Kasumi-1 (cell line): Measurements from ENCODE around the gene PNRC1.
"Not testable (repeated sequence)": the region's sequence is repeated elsewhere in the genome, so short reads cannot be mapped to it uniquely, and the experiment has no call there.

Experiments used
- DNase-seq, 2 experiments: peaks; one replicate each; lab custom pipeline; 2025; lab: John Stamatoyannopoulos, UW

The PNRC1 gene

DNA sequence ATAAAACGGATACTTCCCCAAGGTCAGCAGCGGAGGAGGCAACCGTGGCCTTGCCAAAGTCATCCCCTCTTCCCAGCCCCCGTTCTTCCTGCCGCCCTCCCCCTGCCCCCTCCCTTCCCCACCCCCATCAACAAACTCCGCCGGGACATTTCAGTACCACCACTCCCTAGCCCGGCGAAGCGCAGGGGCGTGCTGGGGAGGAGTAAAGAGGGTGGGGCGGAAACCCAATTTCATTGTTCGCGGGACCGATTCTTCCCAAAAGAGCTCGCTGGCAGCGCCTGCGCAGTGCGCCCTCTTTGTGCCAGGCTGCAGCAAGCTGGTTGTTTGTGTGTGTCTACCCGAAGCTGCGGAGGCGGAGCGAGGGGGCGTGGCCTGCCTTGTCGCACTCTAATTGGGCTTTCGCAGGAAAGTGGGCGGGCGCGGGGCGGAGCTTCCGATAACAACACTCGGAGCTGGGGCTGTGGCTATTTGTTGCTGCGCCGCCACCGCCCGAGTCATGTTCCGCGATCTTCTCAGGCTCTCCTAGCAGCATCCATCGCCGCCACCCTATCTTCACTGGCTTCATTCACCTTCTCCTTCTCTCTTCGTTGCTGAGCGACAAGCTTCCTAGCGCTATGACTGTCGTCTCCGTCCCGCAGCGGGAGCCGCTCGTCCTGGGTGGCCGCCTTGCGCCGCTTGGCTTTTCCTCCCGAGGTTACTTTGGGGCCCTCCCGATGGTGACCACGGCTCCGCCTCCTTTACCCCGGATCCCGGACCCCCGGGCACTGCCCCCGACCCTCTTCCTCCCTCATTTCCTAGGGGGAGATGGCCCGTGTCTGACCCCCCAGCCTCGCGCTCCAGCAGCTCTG is at the start of gene PNRC1:
TSS of gene PNRC1 (plus strand) at position 471 of the 848 bp plus-strand sequence. CDS start at position 615, 144 bp downstream.
- DNase-seq, result peak; percentile 97

DNA sequence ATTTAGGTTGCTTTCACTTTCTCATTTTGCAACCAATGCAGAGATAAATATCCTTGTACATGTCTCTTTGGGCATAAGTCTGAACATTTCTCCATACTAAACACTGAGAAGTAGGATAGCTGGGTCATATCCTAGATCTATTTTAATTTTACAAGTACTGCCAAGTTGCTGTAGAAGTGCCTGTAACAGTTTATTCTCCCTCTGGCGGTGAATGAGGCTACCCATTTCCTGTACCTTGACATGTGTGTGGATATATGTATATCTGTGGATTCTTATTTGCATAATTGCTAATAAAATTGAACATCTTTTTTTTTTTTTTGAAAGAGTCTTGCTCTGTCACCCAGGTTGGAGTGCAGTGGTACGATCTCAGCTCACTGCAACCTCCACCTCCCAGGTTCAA is 48.0 kb upstream of the PNRC1 start:
- DNase-seq, result peak; percentile 23 to 26

DNA sequence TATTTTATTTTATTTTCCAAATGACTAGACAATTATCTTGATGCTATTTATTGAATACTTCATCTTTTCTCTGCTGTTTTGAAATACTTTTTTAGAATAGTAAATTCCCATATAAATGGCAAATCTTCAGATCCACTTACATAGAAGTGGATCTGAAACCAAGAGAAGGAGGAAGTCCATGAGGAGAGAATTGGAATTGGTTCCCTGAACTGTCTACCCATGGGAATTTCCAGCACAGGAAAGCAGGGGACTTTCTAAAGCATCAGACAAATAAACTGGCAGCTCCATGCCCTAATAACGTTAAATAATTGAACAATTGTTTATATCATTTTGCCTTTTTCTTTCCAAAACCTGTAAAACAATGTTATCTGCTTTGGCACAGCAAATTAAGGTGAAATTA is 47.1 kb upstream of the PNRC1 start:
- DNase-seq, result no peak

DNA sequence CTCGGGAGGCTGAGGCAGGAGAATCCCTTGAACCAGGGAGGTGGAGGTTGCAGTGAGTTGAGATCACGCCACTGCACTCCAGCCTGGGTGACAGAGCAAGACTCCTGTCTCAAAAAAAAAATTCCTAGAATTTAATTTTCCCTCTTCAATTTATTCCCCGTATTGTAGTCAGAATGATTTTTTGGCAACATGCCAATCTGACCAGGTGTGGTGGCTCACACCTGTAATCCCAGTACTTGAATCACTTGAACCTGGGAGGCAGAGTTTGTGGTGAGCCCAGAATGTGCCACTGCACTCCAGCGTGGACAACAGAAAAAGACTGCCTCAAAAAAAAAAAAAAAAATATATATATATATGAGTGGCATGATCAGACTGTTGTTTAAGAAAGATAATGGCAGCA is 46.4 kb upstream of the PNRC1 start:
- DNase-seq, result not testable (repeated sequence)

DNA sequence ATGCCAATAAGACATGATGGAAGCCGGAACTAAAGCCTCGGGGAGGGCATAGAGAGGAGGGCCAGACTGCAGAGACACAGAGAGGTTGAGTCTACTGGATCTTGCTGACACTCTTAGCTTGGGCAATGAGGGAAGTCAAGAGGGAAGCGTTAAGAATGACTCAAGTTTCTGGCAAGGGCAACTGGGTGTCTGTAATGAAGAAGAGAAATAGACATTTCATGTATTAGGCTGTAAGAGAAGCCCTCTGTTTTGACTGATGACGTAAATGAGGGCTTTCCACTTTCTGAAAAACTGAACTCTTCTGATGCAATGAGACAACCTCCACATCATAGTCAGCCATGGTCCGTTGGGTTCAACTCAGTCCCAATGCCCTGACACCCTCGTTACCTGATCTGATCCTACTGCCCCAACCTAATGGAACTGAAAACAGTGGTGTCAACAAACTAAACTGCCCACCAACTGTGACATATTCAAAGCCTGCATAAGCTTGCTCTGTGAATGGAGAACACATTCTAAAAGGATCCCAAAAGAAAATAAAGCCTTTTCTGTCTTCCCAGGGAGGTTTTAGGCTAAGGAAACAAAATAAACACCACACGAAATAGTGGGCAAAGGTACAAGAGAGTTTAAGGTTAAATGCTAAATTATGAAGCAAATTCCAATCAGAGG is 45.8 kb upstream of the PNRC1 start:
- DNase-seq, result peak; percentile 70 to 76

DNA sequence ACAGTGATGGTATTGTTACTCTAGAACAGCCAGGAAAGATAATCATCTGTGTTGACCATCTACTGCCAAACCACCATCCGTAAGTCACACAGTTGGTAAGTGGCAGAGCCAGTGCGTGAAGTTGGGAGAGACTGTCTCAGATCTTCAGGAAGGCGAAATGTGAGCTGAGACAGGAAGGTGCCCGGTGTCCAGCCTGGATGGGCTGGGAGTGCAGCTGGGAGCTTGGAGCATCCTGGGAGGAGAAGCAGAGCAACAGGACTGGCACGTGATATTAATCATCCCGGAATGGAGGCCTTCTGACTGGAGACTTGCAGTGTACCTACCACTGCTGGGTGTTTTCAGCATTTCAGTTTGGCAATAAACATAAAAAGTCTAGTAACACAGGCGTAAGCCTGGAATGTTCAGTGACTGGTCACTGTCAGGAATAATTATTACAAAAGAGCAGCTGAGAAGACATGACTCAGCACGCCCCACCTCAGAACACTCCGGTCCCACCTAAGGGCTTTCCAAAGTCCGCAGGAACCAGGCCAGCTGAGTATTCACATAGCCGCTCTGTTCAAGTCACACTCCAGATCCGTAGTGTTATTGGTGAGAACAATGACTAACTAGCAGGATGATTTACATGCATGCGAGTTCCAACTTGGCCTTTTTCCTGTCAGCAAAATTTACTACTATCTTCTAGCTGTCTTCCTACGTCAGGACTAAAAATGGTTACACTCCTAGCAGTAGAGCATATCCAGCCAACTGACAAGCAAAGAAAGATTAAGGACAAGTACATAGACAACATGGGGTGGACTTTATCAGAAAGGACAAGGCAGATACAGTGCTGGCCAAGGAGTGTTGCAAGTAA is 45.1 kb upstream of the PNRC1 start:
- DNase-seq, result no peak

DNA sequence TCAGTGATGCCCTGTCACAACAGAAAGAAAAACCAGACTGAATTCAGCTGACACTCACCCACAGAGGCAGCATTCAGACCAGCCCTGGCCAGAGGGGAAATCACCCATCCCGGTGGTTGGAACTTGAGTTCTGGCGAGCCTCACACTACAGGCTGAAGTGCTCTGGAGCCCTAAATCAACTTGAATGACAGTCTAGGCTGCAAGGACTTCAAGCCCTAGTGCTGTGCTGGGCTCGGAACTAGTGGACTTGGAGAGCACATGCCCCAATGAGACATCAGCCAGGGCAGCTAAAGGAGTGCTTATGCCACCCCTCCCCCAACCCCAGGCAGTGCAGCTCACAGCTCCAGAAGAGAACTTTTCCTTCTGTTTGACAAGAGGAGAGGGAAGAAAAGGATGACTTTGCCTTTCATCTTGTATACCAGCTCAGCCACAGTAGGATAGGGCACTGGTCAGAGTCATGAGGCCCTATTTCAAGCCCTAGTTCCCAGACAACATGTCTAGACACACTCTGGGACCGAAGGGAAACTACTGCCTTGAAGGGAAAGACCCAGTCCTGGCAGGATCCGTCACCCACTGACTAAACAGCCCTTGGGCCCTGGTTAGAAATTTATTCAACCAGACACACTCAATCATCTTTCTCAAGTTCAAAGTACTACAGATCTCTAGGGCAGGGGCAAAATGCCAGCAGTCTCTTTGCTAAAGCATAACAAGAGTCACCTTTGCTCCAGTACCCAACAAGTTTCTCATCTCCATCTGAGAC is 43.2 kb upstream of the PNRC1 start:
- no peak for DNase-seq

DNA sequence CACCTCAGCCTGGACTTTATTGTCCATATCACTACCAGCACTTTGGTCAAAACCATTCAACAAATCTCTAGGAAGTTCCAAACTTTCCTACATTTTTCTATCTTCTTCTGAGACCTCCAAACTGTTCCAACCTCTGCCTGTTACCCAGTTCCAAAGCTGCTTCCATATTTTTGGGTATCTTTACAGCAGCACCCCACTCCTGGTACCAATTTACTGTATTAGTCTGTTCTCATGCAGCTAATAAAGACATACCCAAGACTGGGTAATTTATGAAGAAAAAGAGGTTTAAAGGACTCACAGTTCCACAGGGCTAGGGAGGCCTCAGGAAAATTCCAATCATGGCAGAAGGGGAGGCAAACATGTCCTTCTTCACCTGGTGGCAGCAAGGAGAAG is 42.7 kb upstream of the PNRC1 start:
- not testable (repeated sequence) for DNase-seq

DNA sequence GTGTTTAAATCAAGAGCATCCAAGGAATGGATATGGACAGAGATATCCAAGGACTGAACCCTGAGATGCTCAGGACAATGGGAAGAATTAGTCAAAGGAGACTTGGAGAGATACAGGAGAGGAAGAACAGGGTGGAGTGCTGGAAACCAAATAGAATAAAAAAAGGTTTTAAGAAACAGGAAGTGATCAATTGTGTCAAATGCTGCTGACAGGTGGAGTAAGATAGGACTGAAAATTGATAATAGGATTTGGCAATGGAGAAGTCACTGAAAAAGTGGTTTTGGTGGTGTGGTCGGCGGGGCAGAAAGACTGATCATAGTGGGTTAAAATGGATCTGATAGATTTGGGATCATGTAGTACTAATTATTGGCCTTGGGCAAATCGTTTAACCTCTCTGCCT is 37.9 kb upstream of the PNRC1 start:
- DNase-seq, result no peak

DNA sequence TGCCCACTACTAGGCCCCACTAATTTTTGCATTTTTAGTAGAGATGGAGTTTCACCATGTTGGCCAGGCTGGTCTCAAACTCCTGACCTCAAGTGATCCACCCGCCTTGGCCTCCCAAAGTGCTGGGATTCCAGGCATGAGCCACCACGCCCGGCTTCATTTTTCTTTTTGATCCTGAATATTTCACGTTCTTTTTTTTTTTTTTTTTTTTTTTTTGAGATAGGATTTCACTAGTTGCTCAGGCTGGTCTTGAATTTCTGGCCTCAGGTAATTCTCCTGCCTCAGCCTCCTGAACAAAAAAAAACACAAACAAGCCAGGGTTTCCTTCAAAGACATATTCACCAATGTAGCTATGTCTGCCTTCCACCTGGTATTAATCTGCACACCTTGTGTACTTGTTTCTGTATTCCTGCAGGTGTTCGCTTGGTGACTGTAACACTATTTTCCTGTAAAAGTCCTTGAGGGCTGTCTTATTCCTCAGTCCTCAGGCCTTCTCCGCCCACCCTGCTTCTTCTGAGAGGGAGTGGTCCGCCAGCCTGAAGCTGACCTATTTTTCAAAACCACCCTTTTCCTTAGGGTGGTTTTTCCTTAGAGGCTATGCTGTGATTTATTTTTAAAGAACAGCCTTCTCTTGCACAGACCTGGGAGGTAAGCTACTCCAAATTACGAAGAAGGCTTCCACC is 36.1 kb upstream of the PNRC1 start:
- DNase-seq, result no peak

DNA sequence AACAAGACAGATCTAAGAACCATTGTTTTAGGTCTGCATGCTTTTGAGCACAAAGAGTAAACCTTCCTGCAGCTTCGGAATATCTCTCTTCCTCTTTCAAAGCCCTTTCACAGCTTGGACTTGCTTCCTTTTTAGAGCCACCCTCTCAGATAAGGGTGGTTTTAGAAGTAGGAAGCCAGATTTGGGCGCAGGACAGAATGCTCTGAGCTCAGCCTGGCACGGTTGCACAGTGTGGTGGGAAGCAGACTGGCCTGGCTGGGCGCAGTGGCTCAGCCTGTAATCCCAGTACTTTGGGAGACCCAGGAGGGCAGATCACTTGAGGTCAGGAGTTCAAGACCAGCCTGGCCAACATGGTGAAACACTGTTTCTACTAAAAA is 35.6 kb upstream of the PNRC1 start:
- peak; percentile 91 for DNase-seq

DNA sequence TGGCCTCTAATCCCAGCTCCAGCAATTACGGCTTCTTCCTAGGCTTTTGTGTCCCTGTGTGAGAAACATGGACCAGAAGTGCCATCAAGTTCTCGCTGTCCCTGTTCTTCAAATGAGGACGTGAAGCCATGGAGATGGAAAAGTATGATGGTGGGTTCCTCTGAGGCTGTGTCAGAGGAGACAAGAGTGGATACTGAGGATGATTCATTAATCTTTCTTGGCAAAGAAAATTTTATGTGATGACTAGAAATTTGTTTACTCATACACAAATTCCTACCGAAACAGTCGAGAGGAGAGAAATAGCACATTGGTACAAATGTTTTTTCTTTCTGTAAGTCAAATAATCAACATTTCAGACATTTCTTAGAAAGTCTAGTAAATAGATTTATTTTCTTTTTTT is 35.0 kb upstream of the PNRC1 start:
- no peak for DNase-seq

DNA sequence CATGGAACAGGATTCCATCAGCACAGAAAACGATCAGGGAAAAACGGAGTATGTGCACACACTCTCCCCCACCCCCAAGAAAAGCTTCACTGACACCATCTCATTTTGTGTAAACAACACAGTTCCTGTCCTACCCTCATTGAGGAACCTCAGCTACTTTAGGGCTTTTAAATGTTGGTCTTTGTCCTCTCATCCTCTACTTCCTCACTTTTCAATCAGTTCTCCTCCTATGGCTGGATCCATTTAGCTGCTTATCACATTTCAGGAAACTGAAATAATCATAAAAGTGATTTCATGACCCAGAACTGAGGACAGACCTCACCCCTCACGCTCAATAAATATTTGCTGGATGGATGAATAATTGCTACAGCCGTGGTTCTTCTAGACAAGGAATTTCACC is 33.1 kb upstream of the PNRC1 start:
- no peak for DNase-seq

DNA sequence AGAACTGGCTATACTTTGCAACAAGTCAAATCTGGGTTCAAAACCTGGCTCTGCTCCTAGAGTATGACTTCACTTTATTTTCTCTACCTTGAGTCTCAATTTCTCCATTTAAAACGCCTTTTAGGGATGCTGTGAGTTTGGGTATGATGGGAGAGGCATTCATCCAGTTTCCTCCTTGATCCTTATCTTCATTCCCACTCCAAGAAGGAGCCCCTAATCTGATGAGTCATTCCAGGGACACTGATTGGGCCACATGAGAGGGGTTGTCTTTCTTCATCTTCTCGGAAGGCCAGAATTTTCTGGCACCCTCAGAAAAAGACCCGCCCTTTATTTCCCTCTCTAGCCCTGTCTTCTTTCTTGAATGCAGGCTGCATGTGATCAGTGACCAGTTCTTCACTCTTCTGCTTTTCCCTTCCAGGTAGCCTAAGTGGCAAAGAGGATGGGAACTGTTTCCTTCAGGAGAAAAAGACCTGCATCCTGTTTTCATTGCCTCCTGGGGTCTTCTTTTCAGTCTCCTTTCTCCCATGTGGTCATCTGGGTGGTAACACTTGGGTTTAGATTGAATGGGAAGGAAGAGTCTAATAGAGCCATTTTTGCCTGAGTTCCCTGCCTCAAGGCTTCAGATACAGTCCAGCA is 32.1 kb upstream of the PNRC1 start:
- DNase-seq, result no peak

DNA sequence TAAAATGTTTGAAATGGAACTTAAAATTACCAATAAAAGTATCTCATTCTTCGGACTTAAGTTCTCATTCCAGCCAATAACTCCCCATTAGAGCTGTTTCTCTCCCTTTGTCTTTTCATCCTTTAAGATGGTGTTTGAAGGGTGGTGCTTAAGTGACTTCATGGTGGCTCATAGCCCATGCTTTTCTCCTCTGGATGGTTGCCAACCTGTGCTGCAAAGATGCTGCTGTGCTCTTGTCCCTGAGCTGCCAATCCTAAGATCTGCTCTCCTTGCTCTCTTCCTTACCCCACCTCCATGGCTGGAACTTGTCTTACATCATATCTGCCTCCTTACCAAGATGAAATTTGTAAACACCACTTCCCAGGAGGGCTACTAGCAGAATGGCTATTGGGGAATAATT is 31.6 kb upstream of the PNRC1 start:
- no peak for DNase-seq

DNA sequence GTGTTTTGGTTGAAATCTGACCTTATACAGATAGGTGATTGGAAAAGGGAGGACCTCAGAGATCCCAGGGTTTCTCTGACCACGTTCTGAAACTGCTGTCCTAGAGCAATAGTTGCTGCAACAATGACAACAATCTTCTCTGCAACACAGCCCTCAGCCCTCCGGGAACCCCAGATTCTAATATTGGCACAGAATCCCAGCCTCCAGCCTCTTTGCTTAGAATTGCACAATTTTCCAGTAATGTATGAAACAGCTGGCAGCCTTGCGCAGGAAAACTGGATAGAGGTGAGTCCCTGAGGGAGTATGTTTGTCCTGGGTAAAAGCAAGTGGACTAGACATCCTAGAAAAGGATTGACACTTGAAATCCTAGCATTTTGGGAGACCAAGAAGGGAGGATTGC is 30.4 kb upstream of the PNRC1 start:
- DNase-seq, result no peak

DNA sequence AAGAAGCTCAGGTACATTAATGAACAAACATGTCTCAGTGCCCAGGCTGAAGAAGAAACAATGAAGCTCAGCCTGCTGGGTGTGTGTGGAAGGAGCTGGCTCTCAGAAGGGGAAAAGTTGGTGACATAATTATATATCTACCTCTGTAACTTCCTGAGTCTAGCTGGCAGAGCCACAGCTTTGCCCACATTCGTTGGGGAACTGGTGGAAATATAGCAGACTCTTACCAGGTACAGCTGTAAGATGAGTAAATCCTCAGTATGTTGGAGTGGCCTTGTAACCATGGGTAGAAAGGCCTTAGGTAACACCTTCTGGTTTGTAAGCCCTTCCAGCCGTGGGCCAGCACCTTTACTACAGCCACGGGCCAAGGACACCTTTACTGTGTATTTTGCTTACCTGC is 29.9 kb upstream of the PNRC1 start:
- peak in 1 of 2 experiments; percentile 10 for DNase-seq

DNA sequence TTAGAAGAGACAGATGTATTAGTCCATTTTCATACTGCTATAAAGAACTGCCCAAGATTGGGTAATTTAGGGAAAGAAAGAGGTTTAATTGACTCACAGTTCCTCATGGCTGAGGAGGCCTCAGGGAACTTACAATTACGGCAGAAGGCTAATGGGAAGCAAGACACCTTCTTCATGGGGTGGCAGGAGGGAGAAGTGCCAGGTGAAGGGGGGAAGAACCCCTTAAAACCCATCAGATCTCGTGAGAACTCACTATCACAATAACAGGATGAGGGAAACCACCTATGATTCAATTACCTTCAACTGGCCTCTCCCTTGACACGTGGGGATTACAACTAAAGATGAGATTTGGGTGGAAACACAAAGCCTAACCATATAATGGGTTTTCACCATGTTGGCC is 28.9 kb upstream of the PNRC1 start:
- no peak for DNase-seq

DNA sequence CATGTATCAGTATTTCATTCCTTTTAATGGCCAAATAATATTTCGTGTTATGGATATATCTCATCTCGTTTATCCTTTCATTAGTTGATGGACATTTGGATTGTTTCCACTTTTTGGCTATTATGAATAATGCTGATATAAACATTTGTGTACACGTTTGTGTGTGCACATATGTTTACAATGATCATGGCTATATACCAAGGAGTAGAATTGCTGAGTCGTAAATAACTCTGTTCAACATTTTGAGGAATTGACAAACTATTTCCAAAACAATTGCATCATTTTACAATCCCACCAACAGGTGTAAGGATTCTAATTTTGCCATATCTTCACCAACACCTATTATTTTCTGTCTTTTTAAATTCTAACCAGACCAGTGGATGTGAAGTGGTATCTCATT is 26.3 kb upstream of the PNRC1 start:
- DNase-seq, result no peak

DNA sequence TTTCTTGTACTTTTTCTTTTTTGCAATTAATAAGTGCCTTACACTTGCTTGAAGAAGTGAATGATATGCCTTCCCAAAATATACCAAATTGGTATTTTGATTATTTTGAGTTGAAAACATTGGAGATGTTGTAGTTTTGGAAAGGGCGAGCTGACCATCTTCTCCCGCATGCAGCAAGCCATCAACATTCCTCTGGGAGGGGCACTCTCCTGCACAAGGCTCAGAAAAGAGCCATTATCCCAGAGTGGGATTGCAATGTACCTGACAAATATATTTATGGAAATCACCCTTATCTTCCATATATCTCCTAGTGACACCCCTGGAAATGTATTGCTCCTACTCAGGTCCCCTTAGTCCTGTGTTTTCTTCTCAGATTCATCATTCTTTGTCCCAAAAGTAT is 22.8 kb upstream of the PNRC1 start:
- no peak for DNase-seq

DNA sequence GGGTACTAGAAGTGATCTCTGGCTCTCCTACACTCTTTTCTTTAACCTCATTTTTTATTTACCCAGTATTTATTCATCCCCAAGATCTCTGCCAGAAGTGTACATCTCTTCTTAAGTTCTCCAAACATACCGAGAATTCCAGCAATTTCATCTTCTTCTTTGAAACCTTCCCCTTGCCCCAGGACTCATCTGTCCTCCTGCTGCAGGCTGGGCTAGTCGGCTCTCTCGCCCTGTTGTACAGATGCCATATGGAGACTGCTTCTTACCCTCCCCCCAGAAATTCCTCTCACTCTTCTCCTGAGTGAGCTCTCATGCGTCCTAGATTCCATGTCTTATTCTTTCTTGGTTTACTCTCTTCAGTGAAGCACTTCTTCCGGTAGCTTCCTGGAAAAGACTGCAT is 21.9 kb upstream of the PNRC1 start:
- DNase-seq, result no peak
